Aorta (tissue), 5 donors: Measurements from ENCODE around the gene CCL23. TPM values are rescaled to one million over a fixed set of nuclear protein-coding genes. Genes with fewer than 3 reads are reported as not detected.

ENCODE experiments used
- ATAC-seq: fragments of 200-7000 bp; cut with Tn5 transposase; one replicate; pipeline ENCODE4 v1.9.1; 2022; ENCODE audit warnings: moderate library complexity; ENCODE audit not compliant: low FRiP score
- DNase-seq, 2 donors: peaks; one replicate each; pipeline ENCODE4 v3.0.0-alpha.2; 2020
- H3K27ac ChIP-seq, 2 donors: one replicate each; pipeline ENCODE4 v1.5.1; 2013; ENCODE audit warnings: low read length in 2 of 2, mild to moderate bottlenecking in 2 of 2, moderate library complexity in 2 of 2, control low read depth in 1 of 2, inconsistent platforms in 1 of 2, low read depth in 1 of 2
- H3K27me3 ChIP-seq, 2 donors: one replicate each; pipeline ENCODE4 v1.6.1; 2013; ENCODE audit warnings: control low read depth in 1 of 2, low read length in 1 of 2, mild to moderate bottlenecking in 1 of 2, moderate library complexity in 1 of 2; ENCODE audit not compliant: insufficient read depth in 2 of 2, control insufficient read depth in 1 of 2
- H3K36me3 ChIP-seq, 2 donors: one replicate each; pipeline ENCODE4 v1.6.1; 2013; ENCODE audit warnings: control low read depth in 1 of 2, low read length in 1 of 2, mild to moderate bottlenecking in 1 of 2; ENCODE audit not compliant: insufficient read depth in 2 of 2, control insufficient read depth in 1 of 2
- H3K4me1 ChIP-seq, 2 donors: one replicate each; pipeline ENCODE4 v1.6.1; 2013; ENCODE audit warnings: low read length in 2 of 2, control low read depth in 1 of 2, mild to moderate bottlenecking in 1 of 2, moderate library complexity in 1 of 2; ENCODE audit not compliant: insufficient read depth in 2 of 2, control insufficient read depth in 1 of 2
- H3K4me3 ChIP-seq, 2 donors: one replicate each; pipeline ENCODE4 v1.5.1; 2013; ENCODE audit warnings: low read length in 2 of 2, control low read depth in 1 of 2, mild to moderate bottlenecking in 1 of 2
- H3K9me3 ChIP-seq: one replicate; pipeline ENCODE4 v1.6.1; 2013; ENCODE audit warnings: mild to moderate bottlenecking, low read length; ENCODE audit not compliant: control insufficient read depth
- WGBS, 2 donors: extraction: QIAGEN DNeasy Blood & Tissue Kit; methylation state at CpG; one replicate each; pipeline ENCODE4 v1.1.7; 2013; 5-methylcytosine and 5-hydroxymethylcytosine counted together
- intact Hi-C, 2 donors: fragments of 100-400 bp; cut with DNase I; formaldehyde crosslinking; loops; one replicate each; pipeline versions ENCODE4 v1.14.2 to v1.15.0; 2022
- long read RNA-seq, 2 donors: library from polyadenylated mRNA; unstranded; transcript quantifications; one replicate each; pipeline ENCODE4 v2.0.0, GENCODE V29; 2020 to 2021
- polyA plus RNA-seq, 2 donors: library from polyadenylated mRNA; stranded (reverse); fragments of 200-250 nt; gene quantifications; one replicate each; pipeline ENCODE4 v1.2.3, GENCODE V29; 2013
- total RNA-seq, 2 donors: library from RNA; stranded (reverse); fragmentation: NEBNext Ultra II Directional; extraction: Animal tissue kit (Norgen Biotek cat#: 25700); gene quantifications; one replicate each; pipeline ENCODE4 v1.2.1, GENCODE V29; 2021
- donor health status: healthy with polysubstance abuse.
- donor health status: Bipolar disorder and iron deficiency.
- donor health status: DM: no; HTN: no; CAD: no.
- donor health status: DM: no; HTN: no; CAD: no.
- donor health status: DM: yes; HTN: yes; CAD: no.

The CCL23 gene
- total RNA-seq (1 to 10 TPM; 5.6 to 8.6 TPM), polyA plus RNA-seq (not detected)
- long read RNA-seq, donor 1, partial matches to known transcripts, result 0 of 2 reads
- long read RNA-seq, donor 1, other reads (novel, unspliced or antisense), result 1 of 2 reads
- long read RNA-seq, donor 2, partial matches to known transcripts, result 0 of 4 reads
- long read RNA-seq, donor 2, other reads (novel, unspliced or antisense), result 0 of 4 reads

GRCh38 chr17:36017799-36018198, at the start of gene CCL23:
CCL23 (minus strand) TSS chr17:36017972; CDS start chr17:36017897, 75 bp downstream.
- H3K27ac ChIP-seq, result no peak within 1 kb of the TSS
- no peaks in the 10 kb centered on the region for H3K36me3 ChIP-seq
- no peak for DNase-seq
- no peak within 1 kb of the TSS for H3K4me3 ChIP-seq
- H3K9me3 ChIP-seq, result no peaks in the 10 kb centered on the region
- no peaks in the 10 kb centered on the region for H3K4me1 ChIP-seq
- intact Hi-C loops, result no loop called here
- 16 to 18% methylated on average over 6 of the region's 6 CpGs for WGBS, 2 donors
- H3K27me3 ChIP-seq, result no peaks in the 10 kb centered on the region
- ATAC-seq, result no peak

- Histone ChIP-seq H3K27ac (no peak overlapping the region), H3K27me3 (no peaks in the 10 kb centered on the region), H3K4me3 (no peak overlapping the region), H3K9me3 (peaks cover 2% of the 10 kb centered on the region), H3K4me1 (no peaks in the 10 kb centered on the region), H3K36me3 (no peaks in the 10 kb centered on the region)
- ATAC-seq (no peak), DNase-seq (no peak)
- WGBS, 2 donors, result 80 to 81% methylated on average over 6 of the region's 6 CpGs
- intact Hi-C loops, result no loop called here
Observed at GRCh38 chr17:36066365-36066985, 48.7 kb upstream of the CCL23 start.

GRCh38 chr17:36063786-36064541, 46.2 kb upstream of the CCL23 start, which contains the start of gene CCL18:
CCL18 (plus strand) TSS chr17:36064272; CDS start chr17:36064343, 71 bp downstream.
- Histone ChIP-seq H3K36me3 (no peaks in the 10 kb centered on the region), H3K27ac (no peak within 1 kb of the TSS), H3K4me1 (no peaks in the 10 kb centered on the region), H3K4me3 (no peak within 1 kb of the TSS), H3K9me3 (peaks cover 2% of the 10 kb centered on the region), H3K27me3 (no peaks in the 10 kb centered on the region)
- 63 to 68% methylated on average over 5 of the region's 5 CpGs for WGBS, 2 donors
- ATAC-seq (no peak), DNase-seq (no peak)
- intact Hi-C loops, result no loop called here

- 64 to 82% methylated on average over 2 of the region's 2 CpGs for WGBS, 2 donors
- intact Hi-C loops, result no loop called here
- peaks cover 3% of the 10 kb centered on the region for H3K9me3 ChIP-seq
- no peak for ATAC-seq
- no peak overlapping the region for H3K27ac ChIP-seq
- H3K4me3 ChIP-seq, result no peak overlapping the region
- H3K4me1 ChIP-seq, result no peaks in the 10 kb centered on the region
- DNase-seq, result no peak
- H3K27me3 ChIP-seq, result no peaks in the 10 kb centered on the region
- no peaks in the 10 kb centered on the region for H3K36me3 ChIP-seq
Observed at GRCh38 chr17:36060816-36061215, 43.0 kb upstream of the CCL23 start.

- no peaks in the 10 kb centered on the region for H3K36me3 ChIP-seq
- no peak overlapping the region for H3K4me3 ChIP-seq
- no peak for DNase-seq
- intact Hi-C loops, result no loop called here
- no peaks in the 10 kb centered on the region for H3K4me1 ChIP-seq
- no peak overlapping the region for H3K27ac ChIP-seq
- ATAC-seq, result no peak
- peaks cover 3% of the 10 kb centered on the region for H3K9me3 ChIP-seq
- WGBS, 2 donors, result 80 to 87% methylated on average over 7 of the region's 7 CpGs
- no peaks in the 10 kb centered on the region for H3K27me3 ChIP-seq
Observed at GRCh38 chr17:36059406-36059805, 41.6 kb upstream of the CCL23 start.

- no peaks in the 10 kb centered on the region for H3K4me1 ChIP-seq
- ATAC-seq (no peak), DNase-seq (no peak)
- no peaks in the 10 kb centered on the region for H3K27me3 ChIP-seq
- intact Hi-C loops, result no loop called here
- no peaks in the 10 kb centered on the region for H3K36me3 ChIP-seq
- H3K9me3 ChIP-seq, result peaks cover 3% of the 10 kb centered on the region
- no peak overlapping the region for H3K4me3 ChIP-seq
- no peak overlapping the region for H3K27ac ChIP-seq
Observed at GRCh38 chr17:36057911-36058310, 40.1 kb upstream of the CCL23 start.

- 71 to 79% methylated on average over 4 of the region's 4 CpGs for WGBS, 2 donors
- peaks cover 1% of the 10 kb centered on the region for H3K9me3 ChIP-seq
Observed at GRCh38 chr17:36055921-36056520, 38.2 kb upstream of the CCL23 start.

GRCh38 chr17:36055171-36055570, 37.4 kb upstream of the CCL23 start:
- H3K27me3 ChIP-seq, result no peaks in the 10 kb centered on the region
- 89 to 90% methylated on average over 2 of the region's 2 CpGs for WGBS, 2 donors
- H3K4me3 ChIP-seq, result no peak overlapping the region
- ATAC-seq (no peak), DNase-seq (no peak)
- H3K9me3 ChIP-seq, result peaks cover 1% of the 10 kb centered on the region
- intact Hi-C loops, result no loop called here
- H3K4me1 ChIP-seq, result no peaks in the 10 kb centered on the region
- no peak overlapping the region for H3K27ac ChIP-seq
- H3K36me3 ChIP-seq, result no peaks in the 10 kb centered on the region

More at GRCh38 chr17:36055921-36056520, 38.2 kb upstream of the CCL23 start:
- no peak for ATAC-seq
- Histone ChIP-seq H3K27ac (no peak overlapping the region), H3K27me3 (no peaks in the 10 kb centered on the region), H3K36me3 (no peaks in the 10 kb centered on the region), H3K4me1 (no peaks in the 10 kb centered on the region), H3K4me3 (no peak overlapping the region)
- no peak for DNase-seq
- intact Hi-C loops, result no loop called here
